Activated T-helper 1 cell treated with anti-CD3 and anti-CD28 coated beads, Interleukin-2, amount 50 U/mL, for 16 hours (primary cell): ENCODE measurements around the gene MYH6.
"Not testable (repeated sequence)": the region's sequence is repeated elsewhere in the genome, so short reads cannot be mapped to it uniquely, and the experiment has no call there.

ENCODE experiments used
- DNase-seq, 2 donors: peaks; one replicate each; pipeline ENCODE4 v3.0.0-alpha.2; 2020; ENCODE audit warnings: low read depth in 1 of 2, low spot score in 1 of 2

The MYH6 gene

GRCh38 chr14:23399591-23399990 lies 8.5 kb downstream of the MYH6 start:
- no peak for DNase-seq

- no peak for DNase-seq
Observed at GRCh38 chr14:23399136-23399535, 8.9 kb downstream of the MYH6 start.

GRCh38 chr14:23398348-23398747 lies 9.7 kb downstream of the MYH6 start:
- DNase-seq, result no peak

GRCh38 chr14:23396781-23397407 lies 11.2 kb downstream of the MYH6 start:
- DNase-seq, result no peak

GRCh38 chr14:23396126-23396525 lies 11.9 kb downstream of the MYH6 start:
- no peak for DNase-seq

- DNase-seq, result no peak
Observed at GRCh38 chr14:23392613-23393012, 15.5 kb downstream of the MYH6 start.

GRCh38 chr14:23389871-23390270 lies 18.2 kb downstream of the MYH6 start:
- DNase-seq, result not testable (repeated sequence)

GRCh38 chr14:23389396-23389795 lies 18.7 kb downstream of the MYH6 start:
- DNase-seq, result no peak

GRCh38 chr14:23388996-23389395 lies 19.1 kb downstream of the MYH6 start:
- no peak for DNase-seq

GRCh38 chr14:23387916-23388882 lies 19.9 kb downstream of the MYH6 start:
- no peak for DNase-seq

- no peak for DNase-seq
Observed at GRCh38 chr14:23386999-23387398, 21.1 kb downstream of the MYH6 start.

GRCh38 chr14:23386266-23386657 lies 21.8 kb downstream of the MYH6 start:
- DNase-seq, result not testable (repeated sequence)

- no peak for DNase-seq
Observed at GRCh38 chr14:23385642-23386265, 22.3 kb downstream of the MYH6 start.

- no peak for DNase-seq
Observed at GRCh38 chr14:23385244-23385641, 22.8 kb downstream of the MYH6 start.

GRCh38 chr14:23384364-23385080 lies 23.6 kb downstream of the MYH6 start:
- no peak for DNase-seq

- DNase-seq, result no peak
Observed at GRCh38 chr14:23382731-23383440, 25.2 kb downstream of the MYH6 start.

GRCh38 chr14:23382276-23382675 lies 25.8 kb downstream of the MYH6 start:
- no peak for DNase-seq

- no peak for DNase-seq
Observed at GRCh38 chr14:23381871-23382270, 26.2 kb downstream of the MYH6 start.

- DNase-seq, result no peak
Observed at GRCh38 chr14:23380976-23381375, 27.1 kb downstream of the MYH6 start.

- no peak for DNase-seq
Observed at GRCh38 chr14:23380197-23380914, 27.7 kb downstream of the MYH6 start.
